HG02623 (cell line): ENCODE data around the gene SNRPA.
A peak's percentile ranks its signal among the peaks of the same experiment; 100 is the strongest.

Experiments
- ATAC-seq: cut with Tn5 transposase; IDR thresholded peaks from one replicate; pipeline ENCODE4 v1.9.1; 2021; ENCODE audit warnings: moderate library complexity; ENCODE audit not compliant: unreplicated experiment

Gene SNRPA

DNA sequence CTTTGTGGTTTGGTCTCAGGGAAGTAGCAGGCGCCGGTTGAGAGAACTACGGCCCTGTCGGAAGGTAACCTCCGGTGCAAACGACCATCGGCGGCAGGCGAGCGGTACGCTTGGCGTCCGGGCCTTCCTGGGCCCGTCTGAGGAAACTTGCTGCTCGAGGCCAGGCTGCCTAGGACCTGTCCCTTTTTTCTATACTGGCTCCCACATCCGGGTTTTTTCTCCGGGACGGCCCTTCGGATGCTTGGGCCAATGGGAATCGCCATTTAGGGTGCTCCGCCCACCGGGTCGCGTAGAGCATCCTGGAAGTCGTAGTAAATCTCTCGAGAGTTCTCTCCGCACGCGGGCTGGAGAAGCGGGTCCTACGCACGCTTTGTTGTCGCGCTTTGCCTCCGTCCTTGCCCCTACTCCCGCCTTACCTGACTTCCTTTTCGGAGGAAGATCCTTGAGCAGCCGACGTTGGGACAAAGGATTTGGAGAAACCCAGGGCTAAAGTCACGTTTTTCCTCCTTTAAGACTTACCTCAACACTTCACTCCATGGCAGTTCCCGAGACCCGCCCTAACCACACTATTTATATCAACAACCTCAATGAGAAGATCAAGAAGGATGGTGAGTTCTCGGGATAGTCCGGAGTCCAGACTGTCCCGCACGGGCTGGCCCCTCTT, at the start of gene SNRPA:
SNRPA (plus strand) TSS at position 330 of the 664 bp plus-strand sequence; CDS start at position 536, 206 bp downstream.
- peak; percentile 50 for ATAC-seq

GRCh38 chr19:40701758-40702157, 49.2 kb upstream of the SNRPA start:
- no peak for ATAC-seq

GRCh38 chr19:40702337-40703012, 48.5 kb upstream of the SNRPA start:
- no peak for ATAC-seq

DNA sequence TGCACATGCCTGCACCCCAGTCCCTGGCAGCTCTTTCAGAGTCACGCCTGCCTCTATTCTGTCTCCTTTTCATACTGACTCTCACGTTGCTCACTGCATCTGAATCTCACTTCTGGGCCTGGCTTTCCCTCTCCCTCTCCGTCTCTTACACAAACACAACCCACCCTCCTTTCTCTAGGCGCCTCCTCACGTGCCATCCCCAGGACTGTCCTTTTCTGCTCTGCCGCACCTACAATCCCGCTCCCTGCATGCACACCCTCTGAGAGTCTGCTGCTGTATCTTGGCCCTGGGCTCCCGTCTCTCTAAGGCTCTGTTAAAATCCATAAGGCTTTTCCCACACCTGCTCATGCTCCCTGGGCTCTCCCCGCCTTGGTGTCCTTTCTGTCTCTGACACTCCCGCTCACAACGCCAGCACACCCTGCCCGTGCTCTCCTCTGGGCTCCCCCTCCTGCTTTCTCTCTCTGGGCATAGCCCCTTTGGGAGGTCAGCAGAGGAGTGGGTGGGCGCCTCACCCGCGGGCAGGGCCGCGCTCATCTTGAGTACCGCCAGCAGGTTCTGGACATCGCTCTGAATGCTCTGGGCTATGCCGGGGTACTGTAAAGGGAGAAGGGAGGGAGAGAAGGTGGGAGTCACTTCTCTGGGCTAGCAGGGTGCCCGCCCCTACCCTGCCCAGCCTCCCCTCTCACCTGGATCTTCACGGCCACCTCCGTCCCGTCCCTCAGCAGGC, 47.8 kb upstream of the SNRPA start:
- ATAC-seq = no peak

DNA sequence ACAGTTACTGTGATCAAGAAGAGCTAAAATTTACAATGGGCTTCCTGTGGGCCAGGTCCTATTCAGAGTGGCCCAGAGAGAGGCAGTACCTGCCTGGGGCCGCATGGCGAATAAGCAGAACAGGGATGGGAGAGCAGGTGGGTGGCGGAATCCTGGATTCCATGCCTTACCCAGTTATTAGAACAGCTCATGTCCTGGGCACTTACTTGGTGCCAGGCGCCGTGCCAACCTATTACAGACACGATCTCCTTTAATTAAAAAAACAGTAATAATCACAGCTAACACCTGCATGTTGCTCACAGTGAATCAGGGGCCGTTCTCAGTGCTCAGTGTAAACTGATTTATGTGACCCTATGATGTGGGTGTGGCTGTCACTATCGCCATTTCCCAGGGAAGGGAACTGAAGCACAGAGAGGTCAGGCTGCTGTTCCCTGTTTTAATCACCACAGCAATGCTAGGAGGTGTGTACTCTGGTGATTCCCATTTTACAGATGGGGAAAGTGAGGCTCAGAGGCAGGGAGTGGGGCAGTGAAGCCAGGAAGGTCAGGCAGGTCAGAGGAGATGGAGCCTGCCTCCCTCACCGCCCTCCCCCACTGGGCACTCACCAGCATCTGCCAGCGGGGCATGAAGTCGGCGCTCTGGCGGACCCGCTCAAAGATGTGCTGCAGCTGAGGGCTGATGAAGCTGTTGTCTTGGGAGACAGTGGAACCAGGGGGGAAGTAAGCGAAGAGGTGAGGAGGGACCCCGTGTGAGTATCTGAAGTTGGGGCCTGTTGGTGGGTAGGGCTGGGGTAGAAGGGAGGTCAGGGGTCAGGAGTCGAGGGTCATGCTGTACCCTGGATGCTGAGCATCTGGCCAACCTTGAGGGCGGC, 46.3 kb upstream of the SNRPA start:
- ATAC-seq = no peak

DNA sequence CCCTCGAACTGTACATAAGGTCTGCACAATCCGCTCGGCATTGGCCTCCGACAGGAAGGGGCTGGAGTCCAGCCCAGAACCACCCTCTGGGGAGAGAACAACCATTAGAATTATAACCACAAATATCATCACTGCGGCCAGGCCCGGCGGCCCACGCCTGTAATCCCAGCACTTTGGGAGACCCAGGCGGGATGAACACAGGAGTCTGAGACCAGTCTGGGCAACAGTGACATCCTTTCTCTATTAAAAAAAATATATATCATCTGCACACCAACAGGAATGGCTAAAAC, 45.7 kb upstream of the SNRPA start:
- ATAC-seq = no peak

- no peak for ATAC-seq
Measured at GRCh38 chr19:40705950-40706619, 44.9 kb upstream of the SNRPA start.

DNA sequence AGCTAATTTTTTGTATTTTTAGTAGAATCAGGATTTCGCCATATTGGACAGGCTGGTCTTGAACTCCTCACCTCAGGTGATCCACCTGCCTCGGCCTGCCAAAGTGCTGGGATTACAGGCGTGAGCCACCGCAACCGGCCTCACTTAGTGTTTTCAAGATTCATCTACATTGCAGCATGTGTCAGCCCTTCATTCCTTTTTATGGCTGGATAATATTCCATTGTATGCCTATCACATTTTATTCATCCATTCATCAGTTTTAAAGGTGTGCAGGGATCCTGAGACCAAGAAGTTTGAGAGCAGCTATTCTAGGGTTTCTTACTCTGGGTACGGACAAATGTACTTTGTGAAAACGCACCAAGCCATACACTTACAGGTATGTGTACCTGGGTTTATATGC, 43.4 kb upstream of the SNRPA start:
- no peak for ATAC-seq

GRCh38 chr19:40709817-40710216, 41.2 kb upstream of the SNRPA start:
- no peak for ATAC-seq

GRCh38 chr19:40713939-40714338, 37.1 kb upstream of the SNRPA start:
- ATAC-seq = no peak

DNA sequence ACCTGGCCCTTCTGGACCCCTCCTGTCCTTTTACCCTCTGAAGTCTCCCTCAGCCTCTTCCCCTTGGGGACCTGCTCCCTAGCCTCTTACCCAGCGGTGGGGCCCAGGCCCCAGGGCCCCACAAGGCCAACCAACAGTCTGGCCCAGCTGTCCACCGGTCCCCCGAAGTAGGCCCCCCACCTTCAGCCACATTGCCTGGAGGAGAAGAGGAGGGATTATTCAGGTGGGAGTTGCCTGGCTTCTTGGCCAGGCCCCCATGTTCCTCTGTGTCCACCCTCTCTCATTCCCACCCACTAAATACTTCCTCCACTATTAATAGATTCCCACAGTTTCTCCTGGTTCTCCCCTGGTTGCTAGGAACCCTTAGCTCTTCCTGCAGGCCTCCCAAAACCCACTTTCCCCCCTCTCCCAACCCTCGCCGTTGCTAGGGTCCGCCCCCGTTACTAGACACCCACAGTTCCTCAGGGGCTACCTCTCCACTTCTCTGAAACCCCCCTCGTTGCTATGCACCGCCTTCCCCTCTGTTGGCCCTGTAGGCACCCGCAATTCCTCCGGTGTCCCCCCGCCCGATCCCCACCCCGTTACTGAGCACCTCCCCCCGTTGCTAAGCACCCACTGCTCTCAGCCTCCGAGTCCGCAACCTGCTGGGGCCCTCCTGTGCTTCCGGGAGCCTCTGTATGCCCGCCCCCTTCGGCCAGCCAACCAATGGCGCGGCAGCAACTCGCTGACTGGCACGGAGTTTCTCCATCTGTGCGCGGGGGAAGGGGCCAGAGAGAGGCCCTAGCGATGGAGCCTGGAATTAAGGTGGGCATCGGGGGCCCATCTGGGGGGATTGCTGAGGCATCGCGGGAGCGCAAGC, 36.3 kb upstream of the SNRPA start:
- peak; percentile 38 for ATAC-seq

DNA sequence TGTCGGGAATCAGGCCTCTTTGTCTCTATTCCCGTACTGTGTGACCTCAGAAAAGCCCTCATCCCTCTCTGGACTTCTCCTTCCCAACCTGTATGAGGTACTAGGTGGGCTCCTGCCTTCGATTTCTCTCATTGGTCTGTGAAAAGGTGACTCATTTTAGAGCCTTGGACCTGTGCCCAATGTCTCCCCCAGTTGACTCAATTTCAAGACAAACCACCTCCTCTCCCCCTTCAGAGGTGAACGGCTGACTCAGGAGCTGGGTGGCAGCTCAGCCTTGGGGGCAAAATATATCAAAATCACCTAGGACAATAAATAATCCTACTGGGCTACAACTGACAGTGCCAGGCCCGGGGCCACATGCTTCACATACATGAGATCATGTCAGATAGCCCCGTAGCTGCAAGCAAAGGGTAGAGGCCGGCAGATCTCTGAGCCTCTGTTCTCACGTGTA, 34.9 kb upstream of the SNRPA start:
- no peak for ATAC-seq

DNA sequence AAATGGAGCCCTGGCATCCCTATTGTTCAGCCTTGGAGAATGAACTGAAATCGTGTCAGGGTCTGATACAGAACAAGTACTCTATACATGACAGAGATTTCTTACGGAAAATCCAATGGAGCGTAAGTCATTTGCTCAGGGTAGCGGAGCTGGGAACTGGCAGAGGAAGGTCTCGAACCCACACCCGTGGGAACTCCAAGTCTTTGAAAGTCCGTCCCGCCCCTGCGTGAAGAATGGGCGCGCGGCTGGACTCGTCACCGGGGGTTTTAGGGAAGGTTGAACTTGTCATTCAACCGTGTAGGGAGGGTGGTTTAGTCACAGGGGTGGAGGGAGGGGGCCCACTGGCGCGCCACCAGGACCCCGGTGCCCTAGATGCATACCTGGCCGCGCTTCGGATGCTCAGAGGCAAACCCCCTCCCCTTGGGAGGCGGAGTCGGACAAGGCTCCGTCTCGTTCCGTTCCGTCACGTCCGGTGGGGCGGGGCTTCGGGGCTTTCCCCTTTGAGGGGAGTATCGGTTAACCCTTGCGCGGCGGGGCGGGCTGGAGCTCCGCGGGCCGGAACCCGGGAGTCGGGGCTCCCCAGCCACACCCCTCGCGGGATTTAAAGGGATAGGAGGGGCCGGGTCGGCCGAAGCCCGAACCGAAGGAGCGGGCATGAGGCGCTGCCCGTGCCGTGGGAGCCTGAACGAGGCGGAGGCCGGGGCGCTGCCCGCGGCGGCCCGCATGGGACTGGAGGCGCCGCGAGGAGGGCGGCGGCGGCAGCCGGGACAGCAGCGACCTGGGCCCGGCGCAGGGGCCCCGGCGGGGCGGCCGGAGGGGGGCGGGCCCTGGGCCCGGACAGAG, 34.3 kb upstream of the SNRPA start, which contains the start of the genes COQ8B and ITPKC:
COQ8B (minus strand) TSS at position 405 of the 843 bp plus-strand sequence. CDS start 2,254 bp downstream, outside the sequence.
ITPKC (plus strand) TSS at position 631 of the 843 bp plus-strand sequence; CDS start at position 655, 24 bp downstream.
- ATAC-seq = peak; percentile 60

DNA sequence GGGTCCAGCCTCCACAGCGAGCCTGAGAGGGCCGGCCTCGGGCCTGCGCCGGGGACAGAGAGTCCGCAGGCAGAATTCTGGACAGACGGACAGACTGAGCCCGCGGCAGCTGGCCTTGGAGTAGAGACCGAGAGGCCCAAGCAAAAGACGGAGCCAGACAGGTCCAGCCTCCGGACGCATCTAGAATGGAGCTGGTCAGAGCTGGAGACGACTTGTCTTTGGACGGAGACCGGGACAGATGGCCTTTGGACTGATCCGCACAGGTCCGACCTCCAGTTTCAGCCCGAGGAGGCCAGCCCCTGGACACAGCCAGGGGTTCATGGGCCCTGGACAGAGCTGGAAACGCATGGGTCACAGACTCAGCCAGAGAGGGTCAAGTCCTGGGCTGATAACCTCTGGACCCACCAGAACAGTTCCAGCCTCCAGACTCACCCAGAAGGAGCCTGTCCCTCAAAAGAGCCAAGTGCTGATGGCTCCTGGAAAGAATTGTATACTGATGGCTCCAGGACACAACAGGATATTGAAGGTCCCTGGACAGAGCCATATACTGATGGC, 33.6 kb upstream of the SNRPA start:
- ATAC-seq = no peak

GRCh38 chr19:40717880-40718773, 32.9 kb upstream of the SNRPA start:
- ATAC-seq = no peak

GRCh38 chr19:40718774-40719391, 32.1 kb upstream of the SNRPA start:
- ATAC-seq = no peak

GRCh38 chr19:40719414-40719894, 31.5 kb upstream of the SNRPA start:
- no peak for ATAC-seq
